GM18861 (cell line): ENCODE data around the gene ARL6IP1.
A peak's percentile ranks its signal among the peaks of the same experiment; 100 is the strongest.
"Not testable (repeated sequence)": the region's sequence is repeated elsewhere in the genome, so short reads cannot be mapped to it uniquely, and the experiment has no call there.

Experiments
- ATAC-seq: cut with Tn5 transposase; IDR thresholded peaks from one replicate; pipeline ENCODE4 v1.9.1; 2021; ENCODE audit not compliant: unreplicated experiment

ARL6IP1 gene

DNA sequence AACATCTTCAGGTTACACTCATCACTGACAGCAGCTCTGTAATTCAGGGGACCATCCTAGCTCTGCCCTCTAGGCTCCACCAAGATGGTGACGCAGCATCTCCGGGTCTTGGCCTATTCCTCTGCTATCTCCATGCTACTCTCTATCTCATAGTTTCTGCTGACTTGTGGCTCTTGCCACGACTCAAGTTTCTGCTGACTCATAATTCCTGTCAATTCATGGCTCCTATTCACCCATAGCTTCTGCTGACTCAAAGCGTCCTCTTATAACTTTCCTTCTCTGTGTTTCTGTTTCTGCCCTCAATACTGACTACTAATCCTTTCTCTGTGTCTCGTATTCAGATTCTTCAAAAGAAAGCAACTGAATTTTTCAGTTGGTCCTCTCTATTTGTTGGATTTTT, 38.6 kb downstream of the ARL6IP1 start:
- peak; percentile 59 for ATAC-seq

DNA sequence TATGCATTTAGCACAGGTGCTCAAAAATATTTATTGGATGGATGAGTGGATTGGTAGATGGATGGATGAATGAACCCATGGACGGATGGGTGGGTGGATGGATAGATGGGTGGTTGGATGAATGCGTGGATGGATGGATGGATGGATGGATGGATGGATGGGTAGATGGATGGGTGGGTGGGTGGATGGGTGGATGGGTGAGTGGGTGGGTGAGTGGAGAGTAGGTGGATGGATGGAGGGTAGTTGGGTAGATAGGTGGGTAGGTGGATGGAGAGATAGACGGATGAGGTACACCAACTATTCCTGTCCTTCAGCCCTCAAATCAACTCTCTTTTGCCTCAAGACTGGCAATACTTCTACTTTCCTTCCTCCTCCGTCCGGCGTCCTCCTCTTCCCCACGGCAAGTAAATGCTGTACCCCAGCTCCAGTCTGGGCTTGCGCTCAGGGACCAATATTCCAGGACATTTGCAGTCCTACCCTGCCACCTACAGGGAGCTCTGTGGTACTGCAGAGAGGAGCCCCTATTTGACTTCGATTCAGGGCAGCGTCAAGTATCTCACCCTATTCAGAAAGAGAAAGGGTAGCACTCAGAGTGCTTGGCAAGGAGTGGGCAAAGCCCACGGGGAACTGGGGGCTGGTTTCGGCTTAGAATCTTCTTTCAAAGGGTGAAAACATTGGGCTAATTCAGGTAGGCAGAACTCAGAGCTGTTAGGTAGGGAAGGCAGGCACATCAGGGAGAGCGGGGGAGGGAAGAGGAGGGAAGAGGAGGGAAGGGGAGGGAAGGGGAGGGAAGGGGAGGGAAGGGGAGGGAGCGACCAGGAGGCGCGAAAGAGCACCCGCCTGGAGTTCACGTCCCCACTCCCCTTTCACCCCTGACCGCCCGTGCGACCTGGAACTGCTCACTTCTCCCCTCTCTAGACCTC, 41.5 kb downstream of the ARL6IP1 start:
- ATAC-seq, result peak; percentile 49

DNA sequence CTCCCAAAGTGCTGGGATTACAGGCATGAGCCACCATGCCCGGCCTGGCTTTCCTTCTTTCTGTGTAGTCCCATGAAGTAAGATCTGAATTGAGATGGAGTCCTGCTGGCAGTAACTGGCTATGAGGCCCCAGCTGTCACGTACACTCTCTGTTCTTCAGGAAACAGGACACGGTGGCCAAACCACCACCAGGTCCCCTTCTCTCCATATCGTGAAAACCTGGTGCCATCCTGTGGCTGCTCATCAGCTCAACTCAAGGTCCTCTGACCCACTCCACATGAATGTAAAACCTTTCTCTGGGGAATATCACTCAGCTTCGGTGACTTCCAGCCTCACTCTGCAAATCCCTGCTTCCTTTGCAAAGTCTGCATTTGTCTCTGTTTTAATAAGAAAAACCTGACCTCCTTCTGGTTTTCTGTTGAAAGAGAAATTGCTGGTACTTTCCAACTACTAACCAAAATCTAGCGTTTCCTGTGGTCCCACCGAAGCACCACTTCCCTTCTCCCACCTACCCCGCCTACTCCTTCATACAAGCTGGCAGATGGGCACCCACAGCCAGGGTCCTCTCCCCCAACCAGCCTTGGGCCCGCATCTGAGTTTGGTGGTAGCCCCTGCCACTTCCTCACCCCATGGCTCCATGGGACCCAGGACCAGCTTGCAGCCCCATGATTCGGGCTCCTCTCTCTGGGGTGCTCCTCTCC, 43.2 kb downstream of the ARL6IP1 start:
- peak; percentile 38 for ATAC-seq

DNA sequence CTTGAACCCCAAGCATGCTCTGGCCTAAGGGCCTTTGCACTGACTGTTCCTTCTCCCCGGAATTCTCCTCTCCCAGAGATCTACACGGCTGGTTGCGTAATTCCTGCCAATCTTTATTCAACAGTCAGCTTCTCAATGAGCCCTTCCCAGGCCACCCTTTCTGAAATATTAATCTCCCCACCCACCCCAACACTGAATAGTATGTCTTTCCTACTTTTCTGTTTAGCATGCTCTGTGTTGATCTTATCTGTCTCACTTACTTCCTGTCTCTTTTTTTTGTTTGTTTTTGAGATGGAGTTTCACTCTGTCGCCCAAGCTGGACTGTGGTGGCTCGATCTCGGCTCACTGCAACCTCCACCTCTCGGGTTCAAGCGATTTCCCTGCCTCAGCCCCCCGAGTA, 44.7 kb downstream of the ARL6IP1 start:
- ATAC-seq, result not testable (repeated sequence)

DNA sequence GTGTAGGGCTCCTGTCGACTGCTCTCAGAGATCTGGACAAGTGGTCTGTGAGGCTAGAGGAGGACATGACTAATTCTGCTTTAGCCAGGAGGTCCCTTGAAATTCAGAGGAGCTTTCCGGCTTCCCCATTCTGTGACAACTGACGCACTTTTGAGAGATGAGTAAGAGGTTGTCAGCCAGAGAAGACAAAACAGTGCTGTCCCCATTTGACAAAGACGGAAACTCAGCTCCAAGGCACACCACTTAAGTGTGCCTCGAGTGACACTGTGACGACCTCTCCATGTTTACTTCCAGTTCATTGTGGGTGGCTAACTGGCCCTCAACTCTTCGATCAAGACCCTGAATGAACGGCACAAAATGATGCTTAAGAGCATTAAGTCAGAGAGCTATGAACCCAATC, 58.5 kb downstream of the ARL6IP1 start:
- ATAC-seq, result not testable (repeated sequence)
